GM06990 (cell line): ENCODE results near the gene SARDH.

Source experiments
- DNase-seq: peaks from one replicate; pipeline ENCODE4 v3.0.0-alpha.2; 2011; ENCODE audit not compliant: insufficient read length; ENCODE audit errors: extremely low read depth
- H3K27me3 ChIP-seq: replicated peaks from 2 replicates; pipeline ENCODE4 v1.6.0; 2011; ENCODE audit warnings: low read length; ENCODE audit not compliant: control insufficient read depth, insufficient read depth
- H3K36me3 ChIP-seq: 2 replicates; pipeline ENCODE4 v1.5.1; 2011; ENCODE audit warnings: low read length; ENCODE audit not compliant: control insufficient read depth, insufficient read depth
- H3K4me3 ChIP-seq: replicated peaks from 2 replicates; pipeline ENCODE4 v1.5.1; 2011; ENCODE audit warnings: low read depth, mild to moderate bottlenecking, control low read depth, low read length
- TF ChIP-seq, protein P1 (sequence below): IDR thresholded peaks from 2 replicates; pipeline ENCODE4 v1.5.1; 2011; ENCODE audit warnings: low read length, control low read depth, mild to moderate bottlenecking, inconsistent platforms; ENCODE audit not compliant: insufficient read depth, poor library complexity, severe bottlenecking

SARDH gene

DNA sequence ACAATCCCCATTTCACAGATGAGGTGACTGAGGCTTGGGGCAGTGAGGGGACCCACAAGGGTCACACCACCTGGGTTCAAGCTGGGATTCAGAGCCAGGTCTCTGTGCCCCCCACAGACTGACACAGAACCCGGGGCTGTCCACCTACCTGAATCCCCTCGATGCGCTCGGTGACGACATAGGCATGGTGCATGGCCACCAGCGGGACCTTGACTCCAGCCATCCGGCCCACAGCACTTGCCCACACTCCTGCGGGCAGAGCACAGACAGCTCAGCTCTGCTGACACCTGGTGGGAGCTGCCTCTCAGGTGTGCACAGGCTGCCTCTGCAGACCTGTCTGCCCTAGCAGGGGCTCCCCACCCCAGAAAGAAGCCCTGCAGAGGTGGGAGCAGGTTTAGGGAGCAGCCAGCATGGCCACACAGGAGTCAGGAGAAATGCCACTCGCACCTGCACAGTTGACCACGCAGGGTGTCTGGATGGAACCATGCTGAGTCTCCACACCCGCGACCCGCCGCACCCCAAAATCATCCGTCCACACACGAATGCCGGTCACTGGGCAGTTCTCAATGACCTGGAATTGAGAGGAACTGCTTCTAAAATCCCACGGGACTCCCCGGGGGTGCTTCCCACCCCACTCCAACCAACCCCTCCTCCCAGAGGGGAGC, 8.4 kb downstream of the SARDH start:
- TF ChIP-seq, protein P1, sequence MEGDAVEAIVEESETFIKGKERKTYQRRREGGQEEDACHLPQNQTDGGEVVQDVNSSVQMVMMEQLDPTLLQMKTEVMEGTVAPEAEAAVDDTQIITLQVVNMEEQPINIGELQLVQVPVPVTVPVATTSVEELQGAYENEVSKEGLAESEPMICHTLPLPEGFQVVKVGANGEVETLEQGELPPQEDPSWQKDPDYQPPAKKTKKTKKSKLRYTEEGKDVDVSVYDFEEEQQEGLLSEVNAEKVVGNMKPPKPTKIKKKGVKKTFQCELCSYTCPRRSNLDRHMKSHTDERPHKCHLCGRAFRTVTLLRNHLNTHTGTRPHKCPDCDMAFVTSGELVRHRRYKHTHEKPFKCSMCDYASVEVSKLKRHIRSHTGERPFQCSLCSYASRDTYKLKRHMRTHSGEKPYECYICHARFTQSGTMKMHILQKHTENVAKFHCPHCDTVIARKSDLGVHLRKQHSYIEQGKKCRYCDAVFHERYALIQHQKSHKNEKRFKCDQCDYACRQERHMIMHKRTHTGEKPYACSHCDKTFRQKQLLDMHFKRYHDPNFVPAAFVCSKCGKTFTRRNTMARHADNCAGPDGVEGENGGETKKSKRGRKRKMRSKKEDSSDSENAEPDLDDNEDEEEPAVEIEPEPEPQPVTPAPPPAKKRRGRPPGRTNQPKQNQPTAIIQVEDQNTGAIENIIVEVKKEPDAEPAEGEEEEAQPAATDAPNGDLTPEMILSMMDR: no peak
- Histone ChIP-seq H3K27me3 (peaks cover 3% of the 10 kb centered on the region; the same call in 1 of the 2 replicates), H3K36me3 (no peaks in the 10 kb centered on the region), H3K4me3 (no peak overlapping the region)
- no peak for DNase-seq

DNA sequence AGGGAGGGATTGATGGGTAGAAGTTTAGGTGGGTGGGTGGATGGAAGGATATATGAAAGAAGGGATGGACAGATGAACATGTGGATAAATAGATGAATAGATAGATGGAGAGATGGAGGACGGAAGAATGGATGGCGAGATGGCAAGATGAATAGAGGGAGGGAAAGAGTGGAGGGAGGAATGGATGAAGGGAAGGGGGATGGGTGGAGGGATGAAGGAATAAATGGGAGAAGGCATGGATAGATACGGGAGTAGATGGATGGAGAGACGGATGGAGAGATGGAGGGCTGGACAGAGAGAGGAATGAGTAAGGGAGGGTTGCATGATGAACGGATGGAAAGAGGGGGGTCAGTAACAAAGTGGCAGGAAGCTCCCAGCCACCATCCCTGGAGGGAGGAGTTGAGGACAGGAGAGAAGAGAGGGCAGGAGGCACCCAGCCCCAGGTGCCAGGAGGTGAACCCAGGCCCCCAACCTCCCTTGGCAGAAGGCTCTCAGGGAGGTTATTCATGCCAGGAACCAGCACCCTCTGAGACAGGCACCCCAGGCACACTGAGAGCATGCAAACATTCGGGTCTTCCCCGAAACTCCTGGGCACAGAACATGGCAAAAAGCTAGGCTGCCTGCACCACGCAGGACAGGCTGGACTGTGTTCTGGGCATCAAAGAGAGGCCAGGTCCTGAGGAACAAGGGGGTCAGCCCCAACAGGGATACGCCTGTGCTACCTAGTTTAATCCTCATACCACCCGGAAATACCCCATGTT, 9.1 kb downstream of the SARDH start:
- H3K36me3 ChIP-seq: no peaks in the 10 kb centered on the region
- TF ChIP-seq, protein P1: no peak

DNA sequence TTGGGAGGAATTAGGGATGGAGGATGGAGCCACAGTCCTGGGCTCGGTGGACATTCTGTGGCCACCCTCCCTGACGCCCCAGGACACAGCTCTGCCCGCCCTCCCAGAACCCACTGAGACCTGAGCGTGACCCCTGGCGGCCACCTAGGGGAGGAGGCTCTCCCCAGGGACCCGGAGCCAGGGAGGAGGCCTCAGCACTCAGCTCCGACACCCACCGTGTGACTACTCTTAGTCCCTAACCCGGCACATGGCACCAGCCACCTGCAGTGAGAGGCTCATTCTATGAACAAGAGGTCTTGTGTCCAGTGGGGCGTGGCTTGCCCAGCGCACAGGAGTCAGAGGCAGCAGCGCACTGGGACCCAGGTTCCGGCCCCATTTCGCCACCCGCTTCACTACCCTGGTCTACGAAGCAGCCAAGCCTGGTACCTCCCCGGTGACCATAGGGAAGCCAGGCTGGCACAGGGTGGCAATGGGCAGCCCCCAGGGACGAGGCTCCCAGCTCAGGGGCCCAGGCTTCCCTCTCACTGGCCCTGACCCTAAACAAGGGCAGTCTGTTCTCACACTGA, 10.2 kb downstream of the SARDH start:
- Histone ChIP-seq H3K36me3 (no peaks in the 10 kb centered on the region), H3K4me3 (no peak overlapping the region), H3K27me3 (peaks cover 3% of the 10 kb centered on the region; the same call in 1 of the 2 replicates)
- DNase-seq: no peak
- TF ChIP-seq, protein P1: peak; percentile 20

More for the DNA sequence above, 9.1 kb downstream of the SARDH start:
- no peak for DNase-seq
- Histone ChIP-seq H3K4me3 (no peak overlapping the region), H3K27me3 (peaks cover 3% of the 10 kb centered on the region; the same call in 1 of the 2 replicates)

DNA sequence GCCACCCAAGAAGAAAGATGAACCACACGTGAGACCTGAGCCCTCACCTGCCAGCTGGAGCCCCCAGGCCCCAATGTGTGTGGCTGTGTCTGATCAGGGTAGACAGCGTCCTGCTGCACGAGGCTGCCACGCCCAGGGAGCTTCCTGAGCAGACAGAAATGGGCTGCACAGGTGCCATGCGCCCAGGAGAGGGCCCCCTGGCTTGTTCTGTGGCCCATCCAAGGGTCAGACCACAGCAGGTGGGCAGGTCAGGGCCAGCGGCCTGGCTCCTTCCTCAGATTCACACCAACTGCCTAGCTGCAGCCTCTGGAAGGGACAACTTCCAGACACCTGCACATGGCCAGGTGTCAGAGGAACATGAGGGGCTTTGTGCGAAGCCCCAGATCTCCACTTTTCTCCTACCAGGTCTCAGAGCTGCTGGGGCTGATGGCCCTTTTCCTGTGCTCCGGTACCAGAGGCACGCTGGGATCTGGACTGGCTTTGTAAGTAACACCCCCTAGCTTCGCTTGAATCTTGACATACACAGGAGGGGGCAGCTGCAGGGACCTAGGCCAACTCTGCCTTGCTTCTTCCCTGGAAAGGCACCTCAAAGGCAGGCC, 10.8 kb downstream of the SARDH start:
- Histone ChIP-seq H3K36me3 (no peaks in the 10 kb centered on the region), H3K4me3 (no peak overlapping the region), H3K27me3 (peaks cover 3% of the 10 kb centered on the region; the same call in 1 of the 2 replicates)
- TF ChIP-seq, protein P1: no peak
- no peak for DNase-seq

DNA sequence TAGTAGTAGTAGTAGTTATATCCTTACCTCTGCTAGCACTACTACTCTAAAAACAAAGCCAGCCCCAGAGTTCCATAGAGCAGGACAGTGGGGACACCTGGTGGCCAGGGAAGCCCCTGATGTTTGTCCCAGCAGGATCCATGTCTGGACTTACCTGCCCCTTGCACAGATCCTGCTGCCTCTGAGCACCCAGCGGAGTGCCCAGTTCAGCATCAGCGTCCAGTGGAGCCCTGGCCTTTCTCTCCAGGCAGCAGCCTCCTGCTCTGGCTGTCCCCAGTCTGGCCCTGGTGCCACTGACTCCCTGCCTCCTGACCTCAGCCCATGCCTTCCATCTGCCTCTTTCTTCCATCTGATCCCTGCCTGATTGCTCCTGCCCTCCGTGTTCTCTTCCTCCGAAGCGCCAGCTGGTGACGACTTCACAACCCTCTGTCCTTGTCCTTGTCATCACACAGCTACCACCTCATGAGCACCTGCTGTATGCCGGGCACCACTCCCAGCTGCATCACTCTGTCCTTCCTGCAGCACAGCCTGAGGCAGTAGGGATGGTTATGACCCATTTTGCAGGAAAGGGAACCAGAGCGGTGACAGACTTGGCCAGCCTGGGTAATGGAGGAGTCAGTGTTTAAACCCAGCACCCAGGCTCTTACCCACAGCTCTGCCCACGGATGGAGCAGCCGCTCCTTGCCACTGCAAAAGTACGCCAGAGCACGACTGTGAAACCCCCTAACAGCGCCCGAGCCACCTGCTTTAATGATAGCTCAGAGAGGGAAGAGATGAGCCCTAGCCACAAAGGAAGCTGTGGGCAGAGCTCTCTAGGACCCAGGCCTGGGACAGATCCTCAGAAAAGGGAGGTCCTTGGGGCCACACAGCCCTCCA, 11.5 kb downstream of the SARDH start:
- no peaks in the 10 kb centered on the region for H3K36me3 ChIP-seq
- no peak for DNase-seq
- peaks cover 3% of the 10 kb centered on the region; the same call in 1 of the 2 replicates for H3K27me3 ChIP-seq
- TF ChIP-seq, protein P1: peak; percentile 52
- no peak overlapping the region for H3K4me3 ChIP-seq
